Kidney tubule cell (primary cell): ENCODE data around the gene SH3BP5L.
"Not testable (repeated sequence)": the region's sequence is repeated elsewhere in the genome, so short reads cannot be mapped to it uniquely, and the experiment has no call there.

Experiments used
- DNase-seq: peaks from one replicate; pipeline ENCODE4 v3.0.0-alpha.2; 2018; ENCODE audit warnings: low spot score

SH3BP5L gene

DNA sequence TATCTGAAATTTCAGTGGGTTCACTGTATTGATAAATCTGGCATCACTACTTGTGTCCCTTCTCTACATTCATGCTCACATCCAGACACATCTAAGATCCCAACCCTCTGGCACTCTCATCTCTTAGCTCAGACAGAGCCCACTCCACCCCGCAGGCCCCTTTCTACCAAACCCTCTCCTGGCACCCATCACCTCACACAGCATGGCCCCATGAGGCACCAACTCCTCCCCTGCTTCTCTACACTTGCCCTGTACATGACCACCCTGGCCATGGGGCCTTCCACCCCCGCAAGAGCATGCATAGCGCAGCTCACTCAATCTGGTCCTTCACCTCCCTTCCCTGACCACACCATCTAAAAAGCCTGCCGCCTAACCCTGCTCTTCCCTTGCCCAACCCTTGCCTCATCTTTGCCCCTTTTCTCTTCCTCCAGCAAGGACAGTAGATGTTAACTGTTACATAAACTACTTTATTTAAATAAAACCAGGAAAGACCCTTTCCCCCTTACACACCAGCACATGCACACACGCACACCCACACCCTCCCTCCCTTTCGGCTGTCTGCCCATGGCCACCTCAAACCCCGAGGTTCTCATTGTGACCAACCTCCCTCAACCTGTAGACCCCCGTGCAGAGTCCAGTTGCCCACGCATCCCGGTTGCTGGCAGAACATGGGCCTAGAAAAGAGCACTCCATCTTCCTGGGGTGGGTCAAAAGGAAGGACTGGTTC is 15.6 kb downstream of the SH3BP5L start:
- DNase-seq: no peak

DNA sequence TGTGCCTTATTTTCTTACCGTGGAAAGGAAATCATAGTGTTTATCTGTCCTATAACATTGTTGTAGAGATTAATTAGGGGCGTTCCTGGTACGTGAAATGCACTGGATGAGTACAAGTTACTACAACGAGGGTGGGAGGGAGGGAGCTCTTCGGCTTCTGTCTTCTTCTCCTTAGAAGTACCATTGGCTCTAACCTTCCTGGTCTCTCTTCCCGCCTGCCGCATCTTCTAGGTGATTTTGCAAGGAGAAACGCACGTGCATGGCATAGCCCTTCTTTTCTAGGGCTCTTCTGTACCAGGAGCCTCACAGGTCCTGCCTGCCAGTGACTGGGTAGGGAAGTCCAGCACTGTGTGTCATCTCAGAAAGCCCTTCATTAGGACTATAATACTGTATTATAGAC is 16.8 kb downstream of the SH3BP5L start:
- DNase-seq: no peak

DNA sequence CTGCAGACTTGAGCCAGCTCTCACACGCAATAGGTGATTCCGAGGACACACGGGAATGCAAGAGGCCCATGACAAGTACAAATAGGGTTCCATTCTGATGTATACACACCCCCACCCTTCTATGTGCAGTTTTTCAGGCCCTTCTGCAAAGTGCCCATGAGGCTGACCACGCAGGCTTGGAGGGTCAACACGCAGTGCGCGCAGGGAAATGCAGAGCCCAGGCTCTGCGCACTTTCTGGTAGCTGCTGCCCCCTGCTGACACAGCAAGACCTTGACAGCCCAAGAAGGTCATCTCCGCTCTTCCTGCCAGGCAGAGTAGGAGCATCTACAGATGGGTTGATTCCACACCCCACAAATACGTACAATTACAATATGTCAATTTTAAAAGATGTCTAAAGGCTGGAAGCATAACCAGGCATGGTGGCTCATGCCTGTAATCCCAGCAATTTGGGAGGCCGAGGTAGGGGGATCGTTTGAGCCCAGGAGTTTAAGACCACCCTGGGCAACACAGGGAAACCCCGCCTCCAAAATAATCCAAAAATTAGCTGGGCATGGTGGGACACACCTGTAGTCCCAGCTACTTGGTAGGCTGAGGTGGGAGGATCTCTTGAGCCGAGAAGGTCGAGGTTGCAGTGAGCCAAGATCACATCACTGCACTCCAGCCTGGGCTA is 18.5 kb downstream of the SH3BP5L start:
- DNase-seq: peak; percentile 65

DNA sequence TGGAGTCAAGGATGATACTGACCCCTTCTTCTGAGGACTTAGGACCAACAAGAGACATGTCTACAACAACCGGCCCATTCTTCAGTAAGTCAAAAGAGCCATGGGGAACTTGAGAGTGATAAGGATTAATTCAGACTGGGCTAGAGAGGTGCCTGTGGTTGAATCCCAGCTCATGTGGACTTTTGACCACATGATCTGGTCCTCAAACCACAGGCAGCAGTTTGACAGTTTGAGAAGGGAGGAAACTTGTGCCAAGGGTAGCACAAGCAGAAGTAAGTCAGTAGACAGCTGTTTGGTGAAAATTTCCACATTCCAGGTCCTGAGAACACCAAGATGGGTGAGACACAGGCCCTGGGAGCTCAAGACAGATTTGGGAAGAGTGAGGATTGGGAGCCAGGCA is 19.8 kb downstream of the SH3BP5L start:
- no peak for DNase-seq

DNA sequence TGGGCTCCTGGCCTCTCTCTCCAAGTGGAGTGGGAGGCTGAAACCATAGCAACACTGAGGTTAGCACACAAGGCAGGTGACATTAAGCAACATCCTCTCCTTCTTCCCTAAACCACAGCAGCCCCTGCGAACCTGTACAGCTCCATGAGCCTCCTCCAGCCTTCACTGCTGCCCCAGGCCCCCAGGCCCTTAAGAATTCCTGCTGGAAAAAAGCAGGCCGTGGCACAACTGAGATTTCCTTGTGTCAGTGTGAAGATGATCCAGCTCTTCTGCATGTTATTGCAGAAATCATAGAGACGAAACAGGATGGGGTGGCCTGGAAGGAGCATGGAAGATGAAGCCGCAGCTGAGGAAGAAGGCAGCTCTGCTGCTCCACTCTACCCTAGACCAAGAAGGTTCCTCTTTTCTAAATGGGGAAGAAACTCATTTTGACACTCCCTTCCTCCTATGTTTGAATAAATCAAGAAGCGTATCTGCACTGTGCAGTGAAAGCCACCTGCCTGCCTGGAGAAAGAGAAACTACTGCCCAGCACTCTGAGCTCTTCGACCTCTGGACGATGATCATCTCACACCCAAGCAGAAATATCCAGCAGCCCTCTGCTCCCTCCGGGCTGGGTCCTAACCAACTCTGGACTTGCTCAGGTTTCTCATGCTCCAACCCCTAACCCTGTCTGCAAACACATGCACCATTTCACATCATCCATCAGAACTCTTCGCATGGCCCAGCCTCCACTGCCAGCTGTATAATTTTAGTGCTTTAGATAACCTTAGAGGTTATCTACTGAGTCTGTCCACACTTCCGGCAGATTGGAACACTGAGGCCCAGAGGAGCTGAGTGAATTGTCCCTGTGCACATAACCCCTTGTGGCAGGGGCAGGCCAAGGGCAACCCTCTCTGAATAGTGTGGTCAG is 20.7 kb downstream of the SH3BP5L start:
- DNase-seq: no peak

DNA sequence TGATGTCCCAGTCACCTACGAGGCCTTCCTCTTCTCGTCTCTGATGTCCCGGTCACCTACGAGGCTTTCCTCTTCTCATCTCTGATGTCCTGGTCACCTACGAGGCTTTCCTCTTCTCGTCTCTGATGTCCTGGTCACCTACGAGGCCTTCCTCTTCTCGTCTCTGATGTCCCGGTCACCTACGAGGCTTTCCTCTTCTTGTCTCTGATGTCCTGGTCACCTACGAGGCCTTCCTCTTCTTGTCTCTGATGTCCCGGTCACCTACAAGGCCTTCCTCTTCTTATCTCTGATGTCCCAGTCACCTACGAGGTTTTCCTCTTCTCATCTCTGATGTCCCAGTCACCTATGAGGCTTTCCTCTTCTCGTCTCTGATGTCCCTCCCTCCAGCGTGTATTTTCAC is 22.2 kb downstream of the SH3BP5L start:
- not testable (repeated sequence) for DNase-seq

DNA sequence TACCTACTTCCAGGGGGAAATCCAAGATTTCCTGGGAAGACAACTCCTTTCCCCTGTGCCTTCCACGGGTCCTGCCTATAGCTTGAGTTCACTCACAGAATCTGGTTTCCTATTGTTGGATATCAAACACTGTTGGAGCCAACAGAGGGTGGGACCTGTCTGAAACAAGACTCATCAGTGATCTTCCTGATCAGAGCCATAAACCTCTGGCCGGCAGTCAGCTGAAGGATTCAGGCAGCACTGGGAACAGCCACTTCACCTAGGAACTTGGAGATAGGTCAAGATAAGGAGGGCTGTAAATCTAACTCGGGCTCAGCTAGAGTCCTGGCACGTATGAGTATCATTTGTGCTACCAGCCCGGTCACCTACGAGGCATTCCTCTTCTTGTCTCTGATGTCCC is 23.3 kb downstream of the SH3BP5L start:
- no peak for DNase-seq

DNA sequence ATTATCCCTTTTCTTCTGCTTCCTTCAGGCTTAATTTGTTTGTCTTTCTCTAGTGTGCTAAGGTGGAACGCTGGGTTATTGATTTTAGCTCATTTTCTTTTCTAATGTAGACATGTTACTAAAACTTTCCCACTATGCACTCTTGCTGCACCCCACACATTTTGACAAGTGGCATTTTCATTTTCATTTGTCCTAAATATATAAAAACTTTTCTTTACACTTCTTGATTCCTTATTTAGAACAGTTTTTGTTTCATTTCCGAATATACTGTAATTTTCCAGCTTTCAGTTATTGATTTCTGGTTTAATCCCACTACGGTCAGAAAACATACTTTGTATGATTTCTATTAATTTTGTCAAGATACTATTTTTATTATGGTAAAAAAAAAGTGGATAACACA is 25.3 kb downstream of the SH3BP5L start:
- no peak for DNase-seq

DNA sequence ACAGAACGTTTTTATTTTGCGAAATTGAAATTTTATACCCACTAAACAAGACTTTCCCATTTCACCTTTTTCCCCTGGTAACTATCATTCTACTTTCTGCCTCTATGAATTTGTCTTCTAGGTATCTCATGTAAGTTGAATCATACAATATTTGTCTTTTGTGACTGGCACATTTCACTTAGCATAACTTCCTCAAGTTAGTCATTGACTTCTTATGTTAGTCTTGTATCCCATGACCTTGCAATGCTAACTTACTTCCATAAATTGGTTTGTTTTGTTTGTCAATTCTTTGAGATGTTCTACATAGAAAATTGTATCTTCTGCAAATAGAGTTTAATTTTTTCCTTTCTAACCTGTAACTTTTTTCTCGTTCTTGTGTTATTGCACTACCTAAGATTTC is 26.9 kb downstream of the SH3BP5L start:
- peak; percentile 24 for DNase-seq

DNA sequence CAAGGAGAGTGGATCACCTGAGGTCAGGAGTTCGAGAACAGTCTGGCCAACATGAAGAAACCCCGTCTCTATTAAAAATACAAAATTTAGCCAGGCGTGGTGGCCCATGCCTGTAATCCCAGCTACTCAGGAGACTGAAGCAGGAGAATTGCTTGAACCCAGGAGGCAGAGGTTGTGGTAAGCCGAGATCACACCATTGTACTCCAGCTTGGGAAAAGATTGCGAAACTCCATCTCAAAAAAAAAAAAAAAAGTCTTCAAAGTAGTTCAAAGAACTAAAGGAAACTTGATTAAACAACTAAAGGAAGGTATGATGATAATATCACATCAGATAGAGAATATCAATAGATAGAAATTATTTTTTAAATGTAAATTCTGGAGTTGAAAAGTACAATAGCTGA is 31.1 kb downstream of the SH3BP5L start:
- not testable (repeated sequence) for DNase-seq

DNA sequence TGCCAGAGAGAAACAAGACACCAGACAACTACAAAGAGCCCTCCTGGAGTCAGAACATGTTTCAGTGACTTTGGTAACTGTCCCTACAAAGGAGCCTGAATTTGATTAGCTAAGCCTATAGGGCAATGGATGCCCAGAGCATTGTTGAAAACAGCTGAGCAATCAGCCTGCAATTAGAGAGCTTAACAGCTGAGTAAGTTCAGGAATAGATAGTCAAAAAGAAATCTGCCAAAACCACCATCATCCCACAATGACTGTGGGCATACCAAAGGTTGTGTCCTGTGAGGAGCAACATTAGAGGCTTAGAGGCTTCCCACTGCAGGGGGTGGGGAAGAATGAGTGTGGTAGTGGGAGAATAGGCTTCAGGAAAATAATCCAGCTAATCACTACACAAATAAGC is 32.1 kb downstream of the SH3BP5L start:
- DNase-seq: no peak

DNA sequence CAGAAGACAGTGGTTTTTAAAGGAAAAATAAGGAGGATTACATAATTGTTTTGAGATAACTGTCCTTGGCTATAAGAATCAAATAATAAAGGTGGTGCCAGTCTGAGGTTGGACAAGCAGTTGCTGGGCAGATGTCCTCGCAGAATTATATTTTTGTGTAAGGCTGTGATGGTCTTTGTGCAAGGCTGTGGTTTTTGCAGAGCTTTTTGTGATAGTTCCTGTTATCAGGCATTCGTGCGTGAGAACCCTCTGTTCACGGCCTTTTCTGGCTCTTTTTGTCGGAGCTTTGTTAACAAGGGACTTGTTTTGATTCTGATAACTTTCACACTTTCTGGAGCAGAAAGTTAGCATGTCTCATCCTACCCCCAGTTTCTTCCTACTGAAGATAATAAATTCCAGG is 33.4 kb downstream of the SH3BP5L start:
- no peak for DNase-seq

DNA sequence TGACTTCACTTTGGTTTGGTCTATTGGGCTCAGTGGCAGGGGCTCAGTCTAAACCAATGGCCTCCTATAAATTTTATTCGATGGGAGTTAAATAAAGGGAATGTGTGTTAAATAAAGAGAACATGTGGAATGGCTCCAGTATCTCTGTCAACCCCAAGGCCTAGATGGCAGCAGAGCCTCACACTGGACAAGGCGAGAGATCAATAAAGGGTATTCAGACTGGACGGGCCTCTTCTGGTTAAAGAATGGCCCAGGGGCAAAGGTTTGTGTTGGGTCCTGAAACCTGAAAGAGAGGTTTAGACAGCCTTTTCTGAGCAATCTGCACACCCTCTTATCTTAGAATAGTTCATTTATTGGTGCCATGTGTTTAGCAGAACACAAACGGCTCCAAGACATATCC is 34.7 kb downstream of the SH3BP5L start:
- no peak for DNase-seq

DNA sequence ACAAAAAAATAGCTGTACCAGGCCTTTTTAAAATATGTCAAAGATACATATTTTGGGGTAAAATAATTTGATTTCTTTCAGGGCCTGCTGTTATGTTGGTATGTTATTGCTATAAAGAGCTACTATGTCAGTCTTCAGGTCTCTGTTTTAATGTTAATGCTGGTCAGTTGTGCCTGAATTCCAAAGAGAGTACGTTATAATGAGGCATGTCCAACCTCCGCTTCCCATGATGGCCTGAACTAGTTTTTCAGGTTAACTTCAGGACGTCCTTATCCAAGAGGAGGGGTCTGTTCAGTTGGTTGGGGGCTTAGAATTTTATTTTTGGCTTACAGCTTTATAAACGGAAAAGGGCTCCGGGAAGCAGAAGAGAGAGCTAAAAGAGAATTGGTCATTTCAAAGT is 35.3 kb downstream of the SH3BP5L start:
- no peak for DNase-seq

DNA sequence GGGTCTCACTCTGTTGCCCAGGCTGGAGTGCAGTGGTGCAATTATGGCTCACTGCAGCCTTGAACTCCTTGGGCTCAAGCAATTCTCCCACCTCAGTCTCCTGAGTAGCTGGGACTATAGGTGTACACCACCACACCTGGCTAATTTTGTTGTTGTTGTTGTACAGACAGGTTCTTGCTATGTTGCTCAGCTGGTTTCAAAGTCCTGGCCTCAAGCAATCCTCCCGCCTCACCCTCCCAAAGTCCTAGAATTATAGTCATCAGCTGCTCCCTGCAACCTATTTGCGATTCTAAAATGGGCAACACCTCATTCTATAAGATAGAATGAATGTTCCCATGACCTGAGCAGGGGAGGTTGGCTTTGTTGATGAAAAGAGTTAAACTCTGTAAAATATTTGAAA is 36.4 kb downstream of the SH3BP5L start:
- not testable (repeated sequence) for DNase-seq

DNA sequence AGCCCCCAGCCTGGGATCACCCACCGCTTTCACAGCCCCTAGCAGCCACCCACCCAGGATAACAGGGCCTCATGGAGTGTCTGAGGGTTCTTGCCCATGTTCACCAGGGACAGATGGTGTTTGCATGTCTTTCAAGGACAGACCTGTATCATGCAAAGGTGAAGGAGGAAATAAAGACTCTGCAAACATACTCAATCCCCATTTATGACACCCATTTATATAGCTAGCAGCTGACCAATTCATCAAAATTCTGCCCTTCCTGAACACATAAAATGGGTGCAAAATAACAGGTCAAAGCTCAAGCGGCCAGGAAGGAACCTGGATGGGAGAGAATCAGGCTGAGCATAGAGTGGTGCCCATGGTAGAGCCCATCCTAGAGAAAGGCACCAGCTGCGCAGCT is 37.4 kb downstream of the SH3BP5L start:
- DNase-seq: no peak

DNA sequence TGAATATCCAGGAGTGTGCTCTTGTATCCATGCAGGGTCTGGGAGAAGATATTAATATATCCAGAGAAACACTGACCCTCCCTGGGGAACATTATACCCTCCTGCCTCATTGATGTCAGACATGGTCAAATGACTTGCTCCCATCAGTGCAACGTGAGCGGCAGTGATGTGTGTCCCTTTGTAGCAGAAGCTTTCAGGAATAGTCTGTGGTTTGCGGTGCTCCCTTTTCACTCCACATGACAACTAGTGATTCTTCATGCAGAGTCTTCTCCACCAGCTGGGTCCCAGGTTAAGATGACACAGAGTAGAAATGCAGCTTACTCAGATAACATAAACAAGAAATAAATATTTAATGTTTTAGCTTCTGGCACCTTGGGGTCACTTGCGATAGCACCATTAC is 38.3 kb downstream of the SH3BP5L start:
- no peak for DNase-seq

DNA sequence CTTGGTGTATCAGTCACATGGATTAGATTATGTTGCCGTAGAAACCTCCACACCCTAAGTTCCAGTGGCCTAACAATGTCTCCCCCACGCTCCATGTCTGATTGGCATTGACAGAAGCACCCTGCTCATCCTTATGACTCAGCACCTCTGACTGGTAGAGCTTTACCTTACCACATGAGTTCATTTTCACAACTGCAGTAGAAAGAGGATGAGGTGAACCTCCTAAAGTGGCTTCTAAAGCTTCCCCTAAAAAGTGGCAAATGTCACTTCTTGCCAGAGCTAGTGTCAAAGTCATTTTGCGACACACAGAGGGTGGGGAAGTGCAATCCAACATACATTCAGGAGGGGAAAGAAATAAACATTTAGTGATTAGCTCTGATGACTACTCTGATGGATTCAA is 39.6 kb downstream of the SH3BP5L start:
- DNase-seq: peak; percentile 39

DNA sequence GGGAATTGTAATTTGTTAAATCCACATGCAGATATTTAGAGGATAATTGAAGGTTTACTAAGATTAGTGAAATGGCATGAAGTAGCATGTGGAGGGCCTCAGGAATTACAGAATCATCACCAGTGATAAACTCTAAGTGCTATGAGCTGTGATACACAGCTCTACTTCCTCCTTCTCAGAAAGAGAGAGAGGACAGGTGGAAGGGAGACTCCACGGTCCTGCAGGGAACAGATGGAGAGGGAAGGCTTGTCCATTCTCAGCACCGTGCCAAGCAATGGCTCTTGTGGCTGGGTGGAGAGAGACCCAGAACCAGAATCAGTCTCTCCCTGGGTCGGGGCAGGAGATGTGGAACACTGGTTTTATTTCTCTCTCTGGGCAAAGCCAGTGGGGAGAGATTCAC is 42.3 kb downstream of the SH3BP5L start:
- DNase-seq: no peak

DNA sequence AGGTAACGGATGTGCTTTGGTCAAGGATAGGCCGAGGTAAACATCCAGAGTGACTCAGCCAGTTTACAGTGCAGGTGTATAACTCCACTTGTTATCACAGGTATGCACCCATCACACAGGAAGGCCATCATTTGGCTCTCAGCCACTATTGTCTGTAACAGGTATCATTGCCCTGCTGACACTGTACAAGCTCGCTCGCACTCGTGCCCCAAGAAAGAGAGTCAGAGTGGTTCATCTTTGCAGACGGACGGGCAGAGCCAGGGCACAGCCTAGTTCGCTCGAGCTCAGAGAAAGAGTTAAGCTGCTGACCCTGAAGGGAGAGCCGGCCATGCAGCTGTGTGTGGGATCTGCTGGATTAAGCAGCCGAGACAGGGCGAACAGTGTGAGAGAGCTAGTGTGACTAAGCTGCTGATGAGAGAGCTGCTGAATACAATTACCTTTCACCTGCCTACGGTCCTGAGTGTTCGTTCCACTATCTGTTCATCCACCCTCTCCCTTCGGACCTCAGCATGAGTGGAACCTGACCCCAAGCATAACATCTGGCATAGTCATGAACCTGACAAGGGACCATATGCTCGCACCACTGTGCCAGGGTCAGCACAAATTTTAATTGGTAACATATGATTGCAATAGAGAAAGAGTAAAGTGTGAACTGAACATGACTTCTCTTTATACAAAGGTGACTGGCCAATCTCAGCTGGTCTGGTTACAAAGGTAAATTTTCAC is 43.1 kb downstream of the SH3BP5L start:
- DNase-seq: peak; percentile 42

DNA sequence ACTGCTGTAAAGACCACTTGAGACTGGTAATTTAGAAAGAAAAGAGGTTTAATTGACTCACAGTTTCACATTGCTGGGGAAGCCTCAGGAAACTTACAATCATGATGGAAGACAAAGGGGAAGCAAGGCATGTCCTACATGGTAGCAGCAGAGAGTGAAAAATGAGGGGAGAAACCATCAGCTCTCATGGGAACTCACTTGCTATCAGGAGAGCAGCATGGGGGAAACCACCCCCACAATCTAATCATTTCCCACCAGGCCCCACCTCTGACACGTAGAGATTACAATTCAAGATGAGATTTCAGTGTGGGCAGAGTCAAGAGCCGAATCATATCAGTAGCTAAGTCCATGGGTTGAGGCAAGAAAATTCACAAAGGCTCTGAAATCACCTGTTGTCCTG is 46.4 kb downstream of the SH3BP5L start:
- DNase-seq: no peak

DNA sequence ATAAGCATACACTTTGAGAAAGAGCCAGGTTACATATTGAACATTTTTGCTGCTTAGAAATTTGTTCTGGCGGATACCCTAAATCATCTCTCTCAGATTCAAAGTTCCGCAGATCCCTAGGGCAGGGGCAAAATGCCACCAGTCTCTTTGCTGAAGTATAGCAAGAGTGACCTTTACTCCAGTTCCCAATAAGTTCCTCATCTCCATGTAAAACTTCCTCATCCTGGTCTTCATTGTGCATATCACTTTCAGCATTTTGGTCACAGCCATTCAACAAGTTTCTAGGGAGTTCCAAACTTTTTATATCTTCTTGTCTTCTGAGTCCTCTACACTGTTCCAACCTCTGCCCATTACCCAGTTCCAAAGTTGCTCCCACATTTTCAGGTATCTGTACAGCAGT is 46.8 kb downstream of the SH3BP5L start:
- no peak for DNase-seq
